ENCODE data around the gene IMPA2. TPM values are rescaled to one million over a fixed set of nuclear protein-coding genes. Genes with fewer than 3 reads are reported as not detected.

IMPA2 gene
- total and polyA plus RNA-seq, 2 of the 8 experiments (the other 6 are each of a cell fraction or from before 2014, with no cell fraction given), result 102 to 140 TPM

GRCh38 chr18:12008181-12008767 is 27.0 kb downstream of the IMPA2 start (continued):
- TF ChIP-seq POLR2A (IDR thresholded peaks at IDR 0.05; ENCODE audit: control extremely low read depth in 1 of 2, low read depth in 2 of 2, low read length in 2 of 2) (no peak), BRCA1 (IDR thresholded peaks at IDR 0.05; ENCODE audit: low read depth, low read length) (no peak), TCF12 (IDR thresholded peaks at IDR 0.05; ENCODE audit: low read depth, low read length) (no peak)

Data from H1 (cell line).